Glutamatergic neuron (in vitro differentiated cells): ENCODE measurements around the gene CREB3L2. TPM values are rescaled to one million over a fixed set of nuclear protein-coding genes. Genes with fewer than 3 reads are reported as not detected.
"Not testable (repeated sequence)": the region's sequence is repeated elsewhere in the genome, so short reads cannot be mapped to it uniquely, and the experiment has no call there.

Source experiments
- DNase-seq: peaks from one replicate; pipeline ENCODE4 v3.0.0; 2022
- H3K27ac Mint-ChIP-seq: one replicate; pipeline ENCODE4 v1.8.0; 2020; ENCODE audit warnings: mild to moderate bottlenecking, mixed read lengths, inconsistent platforms; ENCODE audit not compliant: unreplicated experiment
- H3K27me3 Mint-ChIP-seq: one replicate; pipeline ENCODE4 v1.8.0; 2020; ENCODE audit warnings: mild to moderate bottlenecking, moderate library complexity, mixed read lengths, inconsistent platforms; ENCODE audit not compliant: unreplicated experiment
- H3K36me3 Mint-ChIP-seq: one replicate; pipeline ENCODE4 v1.8.0; 2020; ENCODE audit warnings: mild to moderate bottlenecking, mixed read lengths, inconsistent platforms; ENCODE audit not compliant: unreplicated experiment
- H3K4me1 Mint-ChIP-seq: one replicate; pipeline ENCODE4 v1.8.0; 2020; ENCODE audit warnings: mild to moderate bottlenecking, low read depth, mixed read lengths, inconsistent platforms; ENCODE audit not compliant: unreplicated experiment
- H3K4me3 Mint-ChIP-seq: one replicate; pipeline ENCODE4 v1.8.0; 2020; ENCODE audit warnings: mild to moderate bottlenecking, mixed read lengths, inconsistent platforms; ENCODE audit not compliant: unreplicated experiment
- H3K9me3 Mint-ChIP-seq: one replicate; pipeline ENCODE4 v1.8.0; 2020; ENCODE audit warnings: mild to moderate bottlenecking, moderate library complexity, mixed read lengths, inconsistent platforms; ENCODE audit not compliant: unreplicated experiment
- CTCF ChIP-seq: fragments of 200-600 bp; sonication (generic); IDR thresholded peaks from one replicate; pipeline ENCODE4 v1.5.0; 2021; ENCODE audit not compliant: partially characterized antibody, unreplicated experiment
- total RNA-seq: library from RNA; stranded (reverse); fragmentation: NEBNext Ultra II Directional; extraction: Animal tissue kit (Norgen Biotek cat#: 25700); gene quantifications from one replicate; pipeline ENCODE4 v1.2.1, GENCODE V29; 2021; ENCODE audit not compliant: unreplicated experiment

The CREB3L2 gene
- total RNA-seq, 1 donor from 2014 or later: 45.4 TPM

GRCh38 chr7:138014686-138015085, 12.8 kb upstream of the CREB3L2 start:
- DNase-seq: no peak
- Mint-ChIP-seq H3K27ac (no peak overlapping the region), H3K9me3 (no peaks in the 10 kb centered on the region), H3K4me3 (no peak overlapping the region), H3K36me3 (no peaks in the 10 kb centered on the region), H3K27me3 (peaks cover 2% of the 10 kb centered on the region), H3K4me1 (no peaks in the 10 kb centered on the region)
- TF ChIP-seq CTCF: no peak

- H3K27me3 Mint-ChIP-seq, H3K9me3 Mint-ChIP-seq, H3K4me3 Mint-ChIP-seq, H3K27ac Mint-ChIP-seq, DNase-seq, H3K36me3 Mint-ChIP-seq, H3K4me1 Mint-ChIP-seq: not testable (repeated sequence)
Measured at GRCh38 chr7:138014201-138014600, 12.3 kb upstream of the CREB3L2 start.

- H3K9me3 Mint-ChIP-seq: no peaks in the 10 kb centered on the region
- DNase-seq: no peak
- TF ChIP-seq CTCF: no peak
- H3K27ac Mint-ChIP-seq: no peak overlapping the region
- H3K4me1 Mint-ChIP-seq: no peaks in the 10 kb centered on the region
- H3K36me3 Mint-ChIP-seq: no peaks in the 10 kb centered on the region
- no peak overlapping the region for H3K4me3 Mint-ChIP-seq
- H3K27me3 Mint-ChIP-seq: no peaks in the 10 kb centered on the region
Measured at GRCh38 chr7:138009350-138009653, 7.4 kb upstream of the CREB3L2 start.

- H3K4me1 Mint-ChIP-seq: no peaks in the 10 kb centered on the region
- no peak overlapping the region for H3K4me3 Mint-ChIP-seq
- H3K36me3 Mint-ChIP-seq: no peaks in the 10 kb centered on the region
- no peaks in the 10 kb centered on the region for H3K27me3 Mint-ChIP-seq
- H3K9me3 Mint-ChIP-seq: no peaks in the 10 kb centered on the region
- no peak overlapping the region for H3K27ac Mint-ChIP-seq
- TF ChIP-seq CTCF: peak; percentile 86
- no peak for DNase-seq
Measured at GRCh38 chr7:138008588-138009349, 6.9 kb upstream of the CREB3L2 start.

- no peak overlapping the region for H3K4me3 Mint-ChIP-seq
- DNase-seq: no peak
- no peak overlapping the region for H3K27ac Mint-ChIP-seq
- no peaks in the 10 kb centered on the region for H3K27me3 Mint-ChIP-seq
- H3K4me1 Mint-ChIP-seq: no peaks in the 10 kb centered on the region
- no peaks in the 10 kb centered on the region for H3K9me3 Mint-ChIP-seq
- TF ChIP-seq CTCF: no peak
- H3K36me3 Mint-ChIP-seq: no peaks in the 10 kb centered on the region
Measured at GRCh38 chr7:138008019-138008587, 6.2 kb upstream of the CREB3L2 start.
